Activated CD8-positive, alpha-beta T cell treated with anti-CD3 and anti-CD28 coated beads, Interleukin-2, amount 10 ng/mL, durations not matched to agents 7 days and 5 days (primary cell): ENCODE results near the gene GABARAP. TPM values are rescaled to one million over a fixed set of nuclear protein-coding genes. Genes with fewer than 3 reads are reported as not detected.

Experiments
- ATAC-seq: fragments of 150-1000 bp; cut with Tn5 transposase; one replicate; pipeline ENCODE4 v1.10.0; 2021; ENCODE audit warnings: moderate library complexity
- CTCF ChIA-PET: fragments of 350-600 bp; sonication (Branson Sonifier 250); formaldehyde crosslinking; loops from one replicate; lab custom pipeline; 2021; ENCODE audit warnings: antibody characterized with exemption; lab: Charles Lee
- POLR2A ChIA-PET: fragments of 350-600 bp; sonication (Branson Sonifier 250); formaldehyde crosslinking; loops from one replicate; lab custom pipeline; 2021; ENCODE audit warnings: antibody characterized with exemption; lab: Charles Lee
- DNase-seq: peaks from one replicate; pipeline ENCODE4 v3.0.0-alpha.2; 2020
- H3K27ac Mint-ChIP-seq: one replicate; pipeline ENCODE4 v1.8.0; 2021; ENCODE audit warnings: mild to moderate bottlenecking, mixed read lengths
- H3K27me3 Mint-ChIP-seq: one replicate; pipeline ENCODE4 v1.8.0; 2021; ENCODE audit warnings: low read depth, mixed read lengths
- H3K36me3 Mint-ChIP-seq: one replicate; pipeline ENCODE4 v1.8.0; 2021; ENCODE audit warnings: low read depth, mixed read lengths
- H3K4me1 Mint-ChIP-seq: one replicate; pipeline ENCODE4 v1.8.0; 2021; ENCODE audit warnings: low read depth, mixed read lengths
- H3K4me3 Mint-ChIP-seq: one replicate; pipeline ENCODE4 v1.8.0; 2021; ENCODE audit warnings: mild to moderate bottlenecking, mixed read lengths
- H3K9me3 Mint-ChIP-seq: one replicate; pipeline ENCODE4 v1.8.0; 2022; ENCODE audit warnings: mixed read lengths; ENCODE audit not compliant: insufficient read depth
- total RNA-seq, 2 experiments: library from RNA; stranded (reverse); gene quantifications; one replicate each; pipeline ENCODE4 v1.2.3, GENCODE V29; 2021

GABARAP gene
- total RNA-seq, 2 experiments from 2014 or later, result 203 to 227 TPM

DNA sequence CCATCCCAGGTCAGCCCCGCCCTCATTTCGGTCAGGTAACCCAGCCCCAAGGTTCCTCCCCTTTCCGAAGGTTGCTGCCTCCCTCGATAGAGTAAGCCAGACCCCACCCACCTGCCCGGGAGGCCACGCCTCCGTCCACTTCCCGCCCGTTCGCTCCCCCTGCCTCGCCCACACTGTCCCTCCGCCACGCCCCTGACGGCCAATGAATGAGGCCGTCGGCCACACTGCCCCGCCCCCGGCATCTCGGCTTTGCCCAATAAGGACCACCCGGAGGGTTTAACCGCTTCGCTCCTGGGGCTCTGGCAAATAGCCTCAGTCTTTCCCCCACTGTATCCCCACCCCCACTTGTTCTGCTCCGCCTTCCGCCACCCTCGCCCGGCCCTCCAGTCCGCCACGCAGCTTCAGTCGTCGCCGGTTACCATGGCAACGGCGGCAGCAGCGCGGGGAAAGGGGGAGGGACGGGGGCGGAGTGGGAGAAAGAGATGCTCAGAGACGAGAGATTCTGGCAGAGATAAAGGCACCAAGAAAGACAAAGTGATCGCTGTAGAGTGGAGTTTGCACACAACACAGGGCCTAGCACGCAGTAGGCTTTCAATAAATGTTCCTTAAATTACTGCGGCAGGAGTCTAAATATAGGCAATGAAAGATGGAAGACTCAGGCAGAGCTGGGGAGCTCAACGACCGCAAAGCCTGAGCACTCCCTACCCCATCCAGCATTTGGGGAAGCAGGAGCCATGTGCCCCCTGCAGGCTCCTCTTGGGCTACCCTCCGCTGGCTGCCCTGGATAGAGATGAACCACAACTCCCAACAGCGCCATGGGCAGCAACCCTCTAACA is 27.7 kb downstream of the GABARAP start:
- DNase-seq, result peak; percentile 99
- Mint-ChIP-seq H3K9me3 (no peaks in the 10 kb centered on the region), H3K36me3 (no peaks in the 10 kb centered on the region), H3K27me3 (peaks cover 10% of the 10 kb centered on the region), H3K4me1 (peaks cover 59% of the 10 kb centered on the region), H3K4me3 (peak overlapping the region; percentile 85), H3K27ac (peak overlapping the region; percentile 90)
- POLR2A ChIA-PET, result interaction anchor here (0.6 to 1.0 kb wide), 3 partner anchors 96 to 180 kb away, joined by 3 to 6 read pairs (median 3); no protein-coding TSS in a partner anchor
- peak; percentile 87 for ATAC-seq
- CTCF ChIA-PET, result interaction anchor here (1.1 to 2.0 kb wide), 5 partner anchors 24 to 169 kb away, joined by 3 to 9 read pairs (median 5); partner anchors contain the start of genes GABARAP and PHF23

- H3K27ac Mint-ChIP-seq, result peak overlapping the region; percentile 90
- DNase-seq, result no peak
- peak; percentile 6 for ATAC-seq
- POLR2A ChIA-PET, result interaction anchor here (0.6 to 1.0 kb wide), 3 partner anchors 26 to 135 kb away, joined by 3 to 6 read pairs (median 3); no protein-coding TSS in a partner anchor
- H3K9me3 Mint-ChIP-seq, result no peaks in the 10 kb centered on the region
- H3K27me3 Mint-ChIP-seq, result peaks cover 10% of the 10 kb centered on the region
- H3K4me1 Mint-ChIP-seq, result peaks cover 53% of the 10 kb centered on the region
- H3K4me3 Mint-ChIP-seq, result peak overlapping the region; percentile 85
- CTCF ChIA-PET, result interaction anchor here (0.7 to 2.0 kb wide), 7 partner anchors 25 to 168 kb away, joined by 3 to 9 read pairs (median 4); partner anchors contain the start of genes GABARAP and PHF23
- H3K36me3 Mint-ChIP-seq, result no peaks in the 10 kb centered on the region
Measured at GRCh38 chr17:7213895-7214299, 28.4 kb downstream of the GABARAP start.

- CTCF ChIA-PET, result no interaction called here
- H3K27me3 Mint-ChIP-seq, result peaks cover 10% of the 10 kb centered on the region
- H3K9me3 Mint-ChIP-seq, result no peaks in the 10 kb centered on the region
- H3K4me1 Mint-ChIP-seq, result peaks cover 38% of the 10 kb centered on the region
- DNase-seq (no peak), ATAC-seq (no peak)
- no peaks in the 10 kb centered on the region for H3K36me3 Mint-ChIP-seq
- H3K27ac Mint-ChIP-seq, result no peak overlapping the region
- H3K4me3 Mint-ChIP-seq, result no peak overlapping the region
- POLR2A ChIA-PET, result no interaction called here
Measured at GRCh38 chr17:7211491-7212273, 30.6 kb downstream of the GABARAP start.

DNA sequence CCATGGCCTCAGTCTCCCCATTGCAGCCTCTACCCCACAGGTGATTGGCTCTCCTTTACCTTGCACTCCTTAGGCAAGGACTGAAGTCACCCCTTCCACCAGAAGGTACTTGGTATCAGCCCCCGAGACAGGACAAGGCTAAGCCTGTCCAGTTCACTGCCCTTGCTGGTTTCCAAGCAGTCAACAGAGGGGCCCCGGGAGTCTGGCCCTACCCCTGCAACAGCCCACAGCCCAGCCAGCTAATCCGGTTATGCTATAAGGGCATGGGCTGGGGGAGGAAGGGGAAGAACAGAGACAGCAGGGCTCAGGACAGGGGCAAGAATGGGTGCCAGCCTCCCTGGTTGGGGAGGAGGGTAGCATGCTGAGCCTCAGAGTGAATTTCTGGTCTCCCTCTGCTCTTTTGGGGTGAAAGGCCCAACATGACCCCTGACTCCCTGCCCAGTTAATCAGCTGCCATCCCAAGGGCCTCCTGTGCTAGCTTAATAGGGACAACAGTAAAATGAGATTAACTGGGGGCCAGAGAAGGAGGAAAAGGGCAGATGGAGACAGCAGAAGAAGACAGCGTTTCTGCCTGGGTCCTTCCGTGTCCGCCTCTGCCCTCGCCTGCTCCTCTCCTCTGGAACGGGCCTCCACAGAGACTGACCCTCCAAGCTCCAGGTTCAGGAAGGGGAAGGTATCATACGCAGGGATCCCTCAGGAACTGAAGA is 33.3 kb downstream of the GABARAP start:
- H3K4me3 Mint-ChIP-seq, result no peak overlapping the region
- no peaks in the 10 kb centered on the region for H3K9me3 Mint-ChIP-seq
- peaks cover 10% of the 10 kb centered on the region for H3K27me3 Mint-ChIP-seq
- no peak overlapping the region for H3K27ac Mint-ChIP-seq
- ATAC-seq, result no peak
- DNase-seq, result no peak
- H3K36me3 Mint-ChIP-seq, result no peaks in the 10 kb centered on the region
- ChIA-PET CTCF (no interaction called here), POLR2A (no interaction called here)
- H3K4me1 Mint-ChIP-seq, result peaks cover 38% of the 10 kb centered on the region

DNA sequence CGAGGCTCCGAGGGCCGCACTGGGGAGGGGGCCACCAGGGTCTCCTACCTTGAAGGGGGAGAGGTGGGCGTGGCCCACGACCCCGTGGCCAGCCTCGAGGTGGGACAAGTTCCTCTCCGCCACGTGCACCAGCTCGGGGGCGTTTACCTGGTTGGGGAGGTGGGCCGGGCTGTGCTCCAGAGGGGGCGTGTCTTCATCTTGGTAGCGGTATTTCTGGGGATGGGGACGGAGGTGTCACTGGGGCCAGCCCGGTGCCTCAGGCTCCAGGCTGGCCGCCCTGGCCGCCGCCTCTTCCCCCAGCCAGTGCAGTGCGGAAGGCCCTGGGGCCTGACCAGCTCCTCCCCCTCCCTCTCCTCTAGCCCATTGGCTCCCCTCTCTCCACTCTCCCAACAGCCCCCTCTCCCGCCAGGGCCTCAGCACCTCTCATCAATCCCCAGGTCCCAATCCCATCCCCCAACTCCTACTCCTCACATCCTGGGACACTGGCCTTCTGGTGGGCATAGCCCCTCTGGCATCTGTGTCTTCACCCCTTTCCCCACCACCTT is 34.1 kb downstream of the GABARAP start:
- Mint-ChIP-seq H3K27me3 (peaks cover 10% of the 10 kb centered on the region), H3K4me1 (peaks cover 35% of the 10 kb centered on the region), H3K27ac (no peak overlapping the region), H3K36me3 (no peaks in the 10 kb centered on the region), H3K9me3 (no peaks in the 10 kb centered on the region), H3K4me3 (no peak overlapping the region)
- CTCF ChIA-PET, result interaction anchor here (1.0 kb wide), 1 partner anchor 163 kb away, joined by 3 read pairs; no protein-coding TSS in a partner anchor
- ATAC-seq (no peak), DNase-seq (no peak)
- POLR2A ChIA-PET, result no interaction called here

- peaks cover 2% of the 10 kb centered on the region for H3K36me3 Mint-ChIP-seq
- H3K4me3 Mint-ChIP-seq, result no peak overlapping the region
- H3K27me3 Mint-ChIP-seq, result peaks cover 10% of the 10 kb centered on the region
- peaks cover 34% of the 10 kb centered on the region for H3K4me1 Mint-ChIP-seq
- CTCF ChIA-PET, result interaction anchor here (1.0 kb wide), 1 partner anchor 162 kb away, joined by 3 read pairs; no protein-coding TSS in a partner anchor
- no peaks in the 10 kb centered on the region for H3K9me3 Mint-ChIP-seq
- ATAC-seq (no peak), DNase-seq (no peak)
- POLR2A ChIA-PET, result no interaction called here
- peak overlapping the region; percentile 9 for H3K27ac Mint-ChIP-seq
Measured at GRCh38 chr17:7207120-7208001, 34.9 kb downstream of the GABARAP start.

DNA sequence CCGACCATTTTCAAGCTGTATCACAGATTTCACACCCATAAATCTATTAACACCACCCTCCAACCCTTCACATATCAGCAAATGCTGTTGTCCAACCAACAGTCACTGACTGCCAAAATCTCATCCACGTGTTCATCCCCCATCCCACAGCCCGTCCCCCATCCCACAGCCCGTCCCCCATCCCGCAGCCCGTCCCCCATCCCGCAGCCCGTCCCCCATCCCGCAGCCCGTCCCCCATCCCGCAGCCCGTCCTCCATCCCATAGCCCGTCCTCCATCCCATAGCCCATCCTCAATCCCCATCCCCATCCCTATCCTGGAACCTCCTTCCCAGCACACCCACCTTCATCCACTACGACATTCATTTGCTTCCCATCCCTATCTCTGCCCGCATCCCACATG is 36.7 kb downstream of the GABARAP start:
- POLR2A ChIA-PET, result interaction anchor here (0.8 kb wide), 1 partner anchor 190 kb away, joined by 3 read pairs; no protein-coding TSS in a partner anchor
- peak overlapping the region; percentile 85 for H3K27ac Mint-ChIP-seq

GRCh38 chr17:7204828-7205461 is 37.3 kb downstream of the GABARAP start:
- Mint-ChIP-seq H3K9me3 (no peaks in the 10 kb centered on the region), H3K27ac (peak overlapping the region; percentile 85), H3K36me3 (peaks cover 3% of the 10 kb centered on the region), H3K4me1 (peaks cover 32% of the 10 kb centered on the region), H3K27me3 (peaks cover under 1% of the 10 kb centered on the region), H3K4me3 (peak overlapping the region; percentile 71)
- CTCF ChIA-PET, result interaction anchor here (0.9 to 1.5 kb wide), 2 partner anchors 27 to 159 kb away, joined by 3 to 4 read pairs; no protein-coding TSS in a partner anchor
- ATAC-seq, result peak; percentile 86
- POLR2A ChIA-PET, result no interaction called here
- DNase-seq, result peak; percentile 96

More for the DNA sequence above, 36.7 kb downstream of the GABARAP start:
- Mint-ChIP-seq H3K36me3 (peaks cover 3% of the 10 kb centered on the region), H3K4me1 (peaks cover 32% of the 10 kb centered on the region), H3K9me3 (no peaks in the 10 kb centered on the region), H3K4me3 (peak overlapping the region; percentile 71), H3K27me3 (peaks cover 5% of the 10 kb centered on the region)
- DNase-seq, result no peak
- ATAC-seq, result no peak
- CTCF ChIA-PET, result interaction anchor here (1.5 kb wide), 1 partner anchor 28 kb away, joined by 4 read pairs; no protein-coding TSS in a partner anchor

- H3K4me3 Mint-ChIP-seq, result peak overlapping the region; percentile 71
- H3K27ac Mint-ChIP-seq, result peak overlapping the region; percentile 85
- ATAC-seq, result no peak
- no peak for DNase-seq
- ChIA-PET CTCF (interaction anchor here (0.9 to 1.5 kb wide), 2 partner anchors 27 to 159 kb away, joined by 3 to 4 read pairs; no protein-coding TSS in a partner anchor), POLR2A (interaction anchor here (0.6 kb wide), 1 partner anchor 32 kb away, joined by 3 read pairs; no protein-coding TSS in a partner anchor)
- peaks cover 32% of the 10 kb centered on the region for H3K4me1 Mint-ChIP-seq
- H3K36me3 Mint-ChIP-seq, result peaks cover 3% of the 10 kb centered on the region
- H3K27me3 Mint-ChIP-seq, result no peaks in the 10 kb centered on the region
- H3K9me3 Mint-ChIP-seq, result no peaks in the 10 kb centered on the region
Measured at GRCh38 chr17:7204336-7204735, 37.9 kb downstream of the GABARAP start.
